GM12801 (cell line): ENCODE results near the gene P2RX2.

ENCODE experiments used
- TF ChIP-seq, protein P1 (sequence below): IDR thresholded peaks from one replicate; pipeline ENCODE4 v1.5.1; 2011; ENCODE audit warnings: control low read depth; ENCODE audit not compliant: insufficient read length; ENCODE audit errors: extremely low read depth

Gene P2RX2

DNA sequence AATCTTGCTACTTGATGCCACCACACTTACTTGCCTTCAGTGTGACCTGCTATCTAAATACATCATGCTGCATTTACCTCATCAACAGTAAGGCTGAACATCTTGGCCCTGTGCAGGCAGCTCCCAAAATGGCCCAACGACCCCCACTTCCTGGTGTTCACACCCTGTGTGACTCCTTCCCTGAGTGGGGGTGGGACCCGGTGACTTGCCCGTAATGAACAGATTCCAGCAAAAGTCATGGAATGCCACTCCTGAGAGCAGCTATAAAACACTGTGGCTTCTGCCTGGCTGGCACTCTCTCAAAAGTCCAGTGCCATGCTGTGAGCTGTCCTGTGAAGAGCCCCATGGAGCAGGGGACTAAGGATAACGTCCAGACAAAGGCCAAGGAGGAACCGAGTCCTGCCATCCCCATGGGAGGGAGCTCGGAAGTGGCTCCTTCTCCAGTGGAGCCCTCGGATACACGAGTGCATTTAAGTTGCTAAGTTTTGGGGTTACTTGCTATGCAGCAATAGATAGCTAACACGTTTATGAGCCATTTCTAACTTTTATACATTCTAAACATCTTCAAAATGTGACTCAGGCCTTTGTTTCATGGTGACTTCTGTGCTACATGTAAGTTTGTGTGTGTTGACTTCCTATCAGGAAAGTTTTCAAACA is 33.0 kb downstream of the P2RX2 start:
- TF ChIP-seq, protein P1, sequence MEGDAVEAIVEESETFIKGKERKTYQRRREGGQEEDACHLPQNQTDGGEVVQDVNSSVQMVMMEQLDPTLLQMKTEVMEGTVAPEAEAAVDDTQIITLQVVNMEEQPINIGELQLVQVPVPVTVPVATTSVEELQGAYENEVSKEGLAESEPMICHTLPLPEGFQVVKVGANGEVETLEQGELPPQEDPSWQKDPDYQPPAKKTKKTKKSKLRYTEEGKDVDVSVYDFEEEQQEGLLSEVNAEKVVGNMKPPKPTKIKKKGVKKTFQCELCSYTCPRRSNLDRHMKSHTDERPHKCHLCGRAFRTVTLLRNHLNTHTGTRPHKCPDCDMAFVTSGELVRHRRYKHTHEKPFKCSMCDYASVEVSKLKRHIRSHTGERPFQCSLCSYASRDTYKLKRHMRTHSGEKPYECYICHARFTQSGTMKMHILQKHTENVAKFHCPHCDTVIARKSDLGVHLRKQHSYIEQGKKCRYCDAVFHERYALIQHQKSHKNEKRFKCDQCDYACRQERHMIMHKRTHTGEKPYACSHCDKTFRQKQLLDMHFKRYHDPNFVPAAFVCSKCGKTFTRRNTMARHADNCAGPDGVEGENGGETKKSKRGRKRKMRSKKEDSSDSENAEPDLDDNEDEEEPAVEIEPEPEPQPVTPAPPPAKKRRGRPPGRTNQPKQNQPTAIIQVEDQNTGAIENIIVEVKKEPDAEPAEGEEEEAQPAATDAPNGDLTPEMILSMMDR: no peak

- TF ChIP-seq, protein P1: no peak
Measured at GRCh38 chr12:132653567-132654290, 35.2 kb downstream of the P2RX2 start.

DNA sequence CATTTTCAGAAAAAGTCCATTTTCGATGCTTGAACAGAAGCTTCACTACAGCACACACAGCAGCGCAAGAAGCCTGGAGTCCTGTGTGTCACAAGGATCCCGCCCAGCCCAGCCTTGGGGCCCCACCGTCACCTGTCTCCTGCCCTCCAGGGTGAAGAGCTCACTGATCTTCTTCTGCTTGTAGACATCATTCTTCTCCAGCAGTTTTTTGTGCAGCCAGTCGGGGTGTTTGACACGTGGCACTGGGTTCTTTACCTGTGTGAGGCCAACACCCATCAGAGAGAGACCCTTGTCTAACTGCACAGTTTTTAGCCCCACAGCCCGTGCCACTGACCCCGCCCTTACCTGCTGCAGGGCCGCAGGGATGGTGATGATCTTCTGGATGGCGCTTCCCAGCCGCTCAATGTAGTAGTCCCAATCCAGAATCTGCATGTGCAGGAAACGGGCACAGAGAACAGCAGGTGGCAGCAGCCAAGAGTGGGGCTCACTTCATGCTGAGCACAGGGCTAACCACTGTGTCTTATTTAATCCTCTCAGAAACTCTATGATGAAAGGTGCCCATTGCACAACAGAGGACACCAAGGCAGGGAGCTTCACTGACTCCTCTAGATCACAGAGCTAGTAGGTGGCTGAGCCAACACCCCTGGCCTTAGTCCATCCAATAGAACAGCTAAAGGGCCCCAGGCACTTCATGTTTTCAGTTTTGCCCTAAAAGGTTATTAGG is 38.6 kb downstream of the P2RX2 start:
- TF ChIP-seq, protein P1: no peak

DNA sequence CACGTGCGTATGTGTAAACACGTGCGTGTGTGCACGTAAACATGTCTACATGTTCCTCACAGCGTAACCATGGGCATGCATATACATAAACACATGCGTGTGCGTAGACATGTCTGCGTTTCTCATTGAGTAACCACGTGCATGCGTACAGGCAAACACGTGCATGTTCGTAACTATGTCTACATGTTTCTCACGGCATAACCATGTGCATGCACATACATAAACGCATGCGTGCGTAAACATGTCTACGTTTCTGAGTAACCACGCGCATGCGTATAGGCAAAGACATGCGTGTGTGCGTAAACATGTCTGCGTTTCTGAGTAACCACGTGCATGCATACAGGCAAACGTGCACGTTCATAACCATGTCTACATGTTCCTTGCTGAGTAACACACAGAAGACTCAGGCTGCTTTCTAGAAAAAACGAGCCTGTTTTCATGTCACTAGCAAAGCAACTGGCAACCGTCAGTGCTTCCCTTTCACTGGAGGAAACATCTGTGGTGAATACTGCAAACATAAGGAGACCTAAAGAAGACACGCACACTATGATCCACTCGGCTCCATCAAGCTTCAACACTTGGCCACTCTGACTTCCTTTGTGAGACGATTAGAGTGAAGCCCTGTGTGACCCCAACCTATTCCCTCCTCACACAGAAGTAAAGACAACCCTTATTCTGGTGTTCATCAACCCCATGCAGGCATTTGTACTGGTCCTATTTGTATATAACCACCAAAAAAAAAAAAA is 39.7 kb downstream of the P2RX2 start:
- TF ChIP-seq, protein P1: no peak

- TF ChIP-seq, protein P1: no peak
Measured at GRCh38 chr12:132659146-132659545, 40.6 kb downstream of the P2RX2 start.

DNA sequence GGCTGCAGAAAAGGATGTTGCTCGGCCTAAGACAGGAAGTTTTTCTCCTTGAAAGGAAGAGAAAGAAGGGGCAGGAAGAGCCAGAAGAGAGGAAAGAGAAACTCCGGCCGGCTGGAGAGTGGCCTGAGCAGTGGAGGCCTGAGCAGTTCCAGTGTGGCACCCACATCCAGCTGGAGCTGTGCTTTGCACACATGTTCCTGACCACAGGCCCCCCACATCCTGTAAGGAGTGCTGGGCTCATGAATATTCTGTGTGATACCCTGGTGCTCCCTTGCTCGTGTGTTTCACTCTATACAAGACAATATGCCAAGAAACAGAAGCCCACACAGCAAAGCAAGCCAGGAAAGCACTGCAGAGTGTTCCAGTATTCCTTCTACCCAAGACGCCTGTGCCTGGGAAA is 41.5 kb downstream of the P2RX2 start:
- TF ChIP-seq, protein P1: no peak

DNA sequence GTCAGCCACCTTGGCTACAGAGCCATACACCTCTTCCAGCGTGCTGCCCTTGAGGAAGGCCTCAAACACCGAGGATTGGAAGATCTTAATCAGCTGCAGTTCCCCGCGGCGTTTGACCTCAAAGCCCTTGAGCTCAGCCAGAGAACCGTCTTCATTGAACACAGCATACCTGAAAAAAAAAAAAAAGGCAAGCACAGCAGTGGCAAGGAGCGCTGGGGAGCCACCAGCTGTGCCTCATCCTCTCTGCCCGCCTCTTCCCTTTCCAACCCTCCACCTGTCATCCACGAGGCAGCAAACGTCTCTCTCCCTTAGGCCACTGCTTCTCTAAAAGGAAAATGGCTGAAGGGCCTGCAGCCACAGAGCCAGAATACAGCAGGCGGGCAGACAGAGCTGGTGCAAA is 42.4 kb downstream of the P2RX2 start:
- TF ChIP-seq, protein P1: no peak
